NCI-H2107 (cell line): Measurements from ENCODE around the gene CACNA1D.

Experiments used
- DNase-seq: peaks from one replicate; lab custom pipeline; 2025; lab: John Stamatoyannopoulos, UW

The CACNA1D gene

DNA sequence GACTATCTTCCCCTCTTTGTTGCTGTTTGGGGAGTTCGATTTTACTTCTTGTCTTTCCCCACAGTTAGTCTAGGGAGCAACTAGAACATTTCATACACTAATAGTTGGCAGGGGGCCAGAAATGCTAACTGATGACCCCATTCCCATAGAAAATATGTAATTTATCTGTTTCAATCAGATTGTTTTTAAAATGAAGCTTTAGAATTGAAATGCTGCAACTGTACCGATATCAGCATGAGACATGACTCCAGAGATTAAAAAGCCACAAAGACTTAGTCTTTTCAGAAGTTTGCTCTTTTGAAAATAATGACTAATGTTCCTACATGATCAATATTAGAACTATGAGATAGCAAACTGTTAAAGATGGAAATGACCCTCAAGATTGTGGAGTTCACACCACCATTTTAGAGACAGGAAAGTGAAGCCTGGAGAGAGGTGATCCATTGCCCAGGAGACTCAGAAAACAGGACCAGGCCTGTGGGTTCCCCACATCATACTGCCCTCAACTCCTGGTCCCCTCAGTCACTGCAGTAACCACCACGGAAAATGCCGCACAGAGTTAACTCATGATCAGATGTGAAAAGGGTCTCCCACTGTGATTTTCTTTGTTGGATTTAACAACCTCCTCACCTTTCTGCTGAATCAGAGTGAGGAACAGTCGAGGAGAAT, 221.5 kb downstream of the CACNA1D start:
- DNase-seq = no peak

GRCh38 chr3:53716998-53717397, 222.6 kb downstream of the CACNA1D start:
- no peak for DNase-seq

DNA sequence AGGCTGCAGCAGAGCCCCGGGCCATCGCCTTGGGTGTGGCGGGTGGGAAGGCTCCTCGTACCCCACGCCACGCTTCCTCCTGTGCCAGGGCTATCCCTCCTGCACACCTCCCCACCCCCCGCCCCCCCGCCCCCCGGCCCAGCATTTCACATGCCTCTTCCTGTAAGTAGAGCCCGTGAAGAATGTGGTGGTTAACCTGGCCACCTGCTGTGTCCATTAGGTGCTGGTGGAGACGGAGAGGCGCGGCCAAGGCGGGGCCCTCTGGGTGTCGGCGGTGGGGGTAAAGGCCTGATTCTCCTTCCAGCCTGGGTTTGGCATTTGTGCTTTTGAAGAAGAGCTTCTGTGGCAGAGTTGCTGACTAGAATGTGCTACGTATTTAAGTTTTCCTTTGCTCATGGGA, 224.1 kb downstream of the CACNA1D start:
- DNase-seq = peak; percentile 54

GRCh38 chr3:53719796-53720195, 225.4 kb downstream of the CACNA1D start:
- DNase-seq = no peak

DNA sequence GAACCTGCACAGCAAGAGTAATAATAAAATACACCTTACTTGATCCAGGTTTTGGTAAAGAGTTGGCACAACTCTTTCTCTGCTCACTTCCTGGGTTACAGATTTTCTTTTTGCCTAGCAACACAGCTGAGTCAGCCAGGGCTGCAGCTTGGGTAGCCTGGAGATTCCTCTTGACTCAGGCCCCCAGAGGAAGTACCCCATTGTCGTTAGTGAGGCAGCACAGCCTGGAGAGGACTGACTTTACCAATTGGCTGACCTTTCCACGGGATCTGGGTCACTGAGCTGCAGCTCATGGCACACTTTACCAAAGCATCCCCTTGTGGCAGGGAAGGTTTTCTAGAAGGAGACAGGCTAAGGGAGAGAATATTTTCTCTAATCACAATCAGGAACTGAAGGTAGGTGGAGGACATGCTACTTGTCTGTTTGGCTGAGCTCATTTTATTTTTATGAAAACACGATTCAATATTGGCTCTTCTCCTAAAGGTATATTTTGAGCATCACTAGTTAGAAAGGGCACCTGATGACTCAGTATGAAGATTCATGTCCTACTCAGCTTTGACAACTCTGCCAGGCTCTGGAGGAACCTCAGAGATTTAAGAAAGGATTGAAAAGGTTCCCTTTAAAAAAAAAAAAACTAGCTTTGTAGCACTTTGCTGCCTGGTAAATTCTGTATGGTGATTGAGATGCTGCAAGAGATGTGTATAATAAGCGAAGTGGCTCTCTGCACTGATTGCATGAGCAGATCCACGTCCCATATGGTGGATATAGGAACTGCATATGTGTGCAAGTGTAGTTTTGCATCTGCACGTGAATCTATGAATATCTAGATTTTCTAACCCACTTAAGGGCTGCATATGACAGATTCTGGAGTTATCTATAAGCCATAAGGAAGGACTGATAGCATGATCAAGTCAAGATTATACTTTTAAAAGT, 227.0 kb downstream of the CACNA1D start:
- DNase-seq = no peak

DNA sequence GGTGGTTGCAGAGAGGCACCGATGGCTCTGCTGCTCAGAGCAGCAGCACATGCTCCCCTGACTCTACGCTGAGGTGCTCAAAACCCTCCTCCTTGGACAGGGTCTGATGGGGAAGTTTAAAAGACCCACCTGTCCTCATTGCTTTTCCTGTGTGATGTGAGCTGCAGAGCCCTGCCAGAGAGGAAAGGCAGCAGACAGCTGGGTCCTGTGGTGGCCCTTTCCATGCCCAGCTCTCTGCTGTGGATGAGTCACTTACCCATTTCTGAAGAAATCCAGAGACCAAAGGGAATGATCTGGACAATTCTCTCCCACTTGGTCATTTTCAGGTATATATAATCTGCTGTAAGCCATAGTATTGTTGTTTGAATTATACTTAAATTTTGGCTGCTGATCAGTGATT, 230.2 kb downstream of the CACNA1D start:
- no peak for DNase-seq

DNA sequence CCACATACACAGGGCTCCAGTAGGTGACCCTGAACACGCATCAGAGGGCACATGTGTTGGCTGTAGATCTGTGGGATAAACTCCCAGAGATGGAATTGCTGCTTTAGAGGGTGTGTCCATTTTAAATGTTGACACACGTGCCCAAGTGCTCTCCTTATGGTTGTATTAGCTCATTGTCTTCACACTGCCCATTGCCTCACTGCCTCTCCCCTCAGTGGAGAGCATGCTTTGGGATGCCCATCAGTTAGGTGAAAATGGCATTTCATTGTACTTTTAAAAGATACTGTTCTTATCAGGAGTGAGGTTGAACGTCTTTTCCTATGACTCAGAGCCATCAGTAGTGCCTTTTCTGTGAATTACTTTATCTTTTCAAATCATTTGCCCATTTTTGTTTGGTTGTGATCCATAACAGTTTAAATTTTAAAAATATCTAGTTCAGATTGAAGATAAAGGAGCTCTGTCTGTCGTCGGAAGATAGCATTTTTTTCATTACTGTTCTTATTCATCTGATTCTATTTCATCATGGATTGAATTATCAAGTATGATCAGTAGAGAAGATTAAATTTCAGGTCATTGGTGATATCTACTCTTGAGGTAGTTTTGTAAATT, 231.1 kb downstream of the CACNA1D start:
- DNase-seq = no peak

DNA sequence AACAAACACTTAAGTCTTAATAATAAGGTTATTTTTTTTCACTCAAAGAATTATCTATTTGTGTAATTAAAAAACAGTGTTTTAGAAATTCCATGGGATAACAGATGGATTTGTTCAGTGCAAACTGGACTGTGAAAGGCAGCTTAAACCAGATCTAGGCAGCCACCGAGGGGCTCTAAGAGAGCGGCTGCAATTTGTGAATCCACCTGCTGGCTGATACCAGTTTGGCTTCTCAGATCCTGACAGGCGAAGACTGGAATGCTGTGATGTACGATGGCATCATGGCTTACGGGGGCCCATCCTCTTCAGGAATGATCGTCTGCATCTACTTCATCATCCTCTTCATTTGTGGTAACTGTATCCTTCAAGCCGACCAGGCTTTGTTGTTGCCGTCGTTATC, 232.2 kb downstream of the CACNA1D start:
- no peak for DNase-seq

- no peak for DNase-seq
These were observed 234.2 kb downstream of the CACNA1D start for GRCh38 chr3:53728606-53729005.

GRCh38 chr3:53729159-53729558, 234.7 kb downstream of the CACNA1D start:
- no peak for DNase-seq

DNA sequence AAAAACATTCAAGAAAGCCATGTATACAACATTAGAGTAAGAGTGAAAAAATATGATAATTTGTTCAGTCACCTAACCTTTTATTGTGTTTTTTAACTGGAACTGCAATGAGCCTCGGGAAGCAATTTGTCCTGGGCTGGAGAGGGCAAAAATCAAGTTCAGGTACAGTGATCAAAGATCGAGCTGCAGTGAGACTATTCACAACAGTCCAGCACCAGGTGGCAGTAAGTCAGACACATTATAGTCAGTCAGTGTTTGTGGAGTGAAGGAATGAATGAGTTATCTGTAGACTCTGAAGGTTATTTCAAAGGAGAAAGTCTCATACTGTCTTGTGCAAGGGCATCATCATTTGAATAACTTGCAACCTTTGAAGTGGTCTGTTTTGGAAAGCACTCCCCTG, 235.2 kb downstream of the CACNA1D start:
- DNase-seq = no peak

- no peak for DNase-seq
These were observed 236.2 kb downstream of the CACNA1D start for GRCh38 chr3:53730576-53730975.

DNA sequence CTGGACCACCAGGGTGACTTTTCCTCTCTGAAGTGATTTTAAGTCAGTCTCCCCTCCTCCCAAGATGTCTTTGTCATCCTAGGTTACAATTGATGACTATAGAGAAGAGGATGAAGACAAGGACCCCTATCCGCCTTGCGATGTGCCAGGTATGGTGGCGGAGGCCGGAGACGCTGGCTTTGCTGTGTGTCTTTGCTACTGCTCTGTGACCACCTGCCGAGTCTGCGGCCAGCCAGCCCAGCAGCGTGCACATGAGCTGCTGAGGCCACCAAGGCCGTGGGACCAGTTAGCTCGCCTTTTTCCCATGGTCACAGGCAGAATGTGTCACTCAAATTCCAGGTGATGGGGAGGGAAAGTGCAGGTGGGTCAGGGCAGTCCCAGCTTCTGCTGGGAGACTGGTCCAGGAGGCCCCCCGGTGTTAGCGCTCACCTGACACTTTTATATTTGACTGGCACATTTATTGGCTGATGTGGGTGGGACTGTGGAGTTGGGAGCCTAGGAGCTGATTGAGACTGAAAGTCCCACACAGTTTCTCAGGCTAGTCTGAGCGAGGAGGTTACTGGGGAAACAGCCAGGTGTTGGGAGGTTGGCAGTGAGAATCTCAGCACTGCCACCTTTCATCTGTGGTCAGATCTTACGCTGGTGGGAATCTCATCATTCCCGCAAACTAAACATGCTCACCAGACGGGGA, 237.7 kb downstream of the CACNA1D start:
- DNase-seq = no peak

GRCh38 chr3:53733446-53733845, 239.0 kb downstream of the CACNA1D start:
- no peak for DNase-seq

GRCh38 chr3:53739966-53740365, 245.6 kb downstream of the CACNA1D start:
- no peak for DNase-seq

DNA sequence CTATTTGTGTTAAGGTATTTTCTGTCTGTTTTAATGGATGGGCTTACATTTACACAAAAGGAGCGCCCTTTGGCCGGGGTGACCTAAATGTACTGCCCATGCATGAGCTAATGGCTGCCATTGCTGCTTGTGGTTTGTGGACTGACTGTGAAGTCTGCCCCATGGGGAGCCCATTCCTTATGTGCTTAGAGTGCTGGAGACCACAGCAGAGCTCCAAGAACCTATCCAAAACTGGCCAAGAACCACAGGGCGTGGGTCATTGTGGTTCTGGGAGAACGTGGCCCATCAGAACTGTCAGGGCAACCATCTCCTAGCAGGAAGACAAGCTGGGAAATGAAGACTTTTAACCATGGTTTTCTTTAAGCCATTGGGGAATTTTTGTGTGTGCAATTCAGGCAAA, 246.5 kb downstream of the CACNA1D start:
- DNase-seq = no peak

GRCh38 chr3:53744351-53744750, 249.9 kb downstream of the CACNA1D start:
- DNase-seq = peak; percentile 68

DNA sequence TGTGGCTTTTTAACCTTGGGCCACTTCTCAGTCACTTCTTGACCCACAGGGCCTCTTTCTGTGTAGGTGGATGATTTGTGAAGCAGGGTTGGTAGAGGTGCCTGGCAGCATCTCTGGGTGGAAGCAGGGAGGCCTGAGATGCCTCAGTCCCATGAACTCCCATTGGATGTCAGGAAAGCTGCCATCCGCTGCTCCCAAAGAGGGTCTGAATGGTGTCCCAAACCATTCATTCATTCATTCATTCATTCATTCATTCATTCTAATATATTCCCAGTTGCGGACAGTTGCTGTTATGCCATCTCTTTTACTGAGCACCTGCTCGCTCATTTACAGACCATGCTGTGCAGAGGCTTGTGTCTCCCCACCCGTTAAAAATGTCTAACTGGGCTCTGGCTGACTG, 253.1 kb downstream of the CACNA1D start:
- no peak for DNase-seq

DNA sequence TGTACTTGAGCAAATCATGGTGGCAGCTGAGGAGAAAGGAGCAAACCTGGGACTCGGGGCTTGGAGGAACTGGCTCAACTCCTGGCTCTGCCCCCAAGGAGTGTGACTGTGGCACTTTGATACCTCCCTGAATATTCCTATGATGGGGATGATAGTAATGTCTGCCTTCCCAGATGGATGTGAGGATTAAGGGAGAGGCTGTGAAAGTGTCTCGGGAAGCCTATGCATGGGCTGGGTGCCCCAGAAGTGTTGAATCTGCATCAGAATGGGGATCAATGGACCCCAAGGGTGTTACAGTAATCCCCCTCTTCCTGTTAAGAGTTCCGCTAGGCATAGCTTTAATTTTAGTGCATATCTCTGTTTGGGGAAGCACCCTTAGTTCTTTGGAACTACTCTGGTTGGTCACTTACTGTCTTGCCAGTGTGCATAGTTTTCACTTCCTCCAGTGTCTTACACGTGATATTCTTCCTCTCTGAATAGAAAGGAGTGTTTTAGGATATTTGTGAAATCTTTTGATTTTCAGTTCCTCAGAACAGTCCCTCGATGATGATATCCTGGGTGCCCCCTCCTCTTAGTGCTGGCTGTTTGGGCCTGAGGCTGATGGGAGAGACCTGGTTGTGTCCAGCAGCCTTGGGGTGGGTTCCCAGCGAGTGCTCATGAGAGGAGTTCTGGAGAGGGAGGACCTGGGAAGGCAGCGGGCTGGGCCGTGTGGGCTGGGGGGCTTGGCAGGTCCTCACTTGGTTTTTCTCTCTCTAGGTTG, 254.3 kb downstream of the CACNA1D start:
- no peak for DNase-seq

GRCh38 chr3:53749448-53749847, 255.0 kb downstream of the CACNA1D start:
- no peak for DNase-seq
